AG04450 (cell line): ENCODE data around the gene SART3. TPM values are rescaled to one million over a fixed set of nuclear protein-coding genes. Genes with fewer than 3 reads are reported as not detected.

Experiments used
- CTCF ChIA-PET: fragments of 300-600, 350-600 bp; formaldehyde crosslinking; extraction: SDS; loops from one replicate; lab custom pipeline; 2022; ENCODE audit warnings: antibody characterized with exemption, inconsistent platforms; lab: Charles Lee
- POLR2A ChIA-PET: fragments of 350-600 bp; formaldehyde crosslinking; extraction: SDS; loops from one replicate; lab custom pipeline; 2021; ENCODE audit warnings: antibody characterized with exemption, inconsistent platforms; lab: Yijun Ruan, JAX
- DNase-seq: peaks from one replicate; pipeline ENCODE4 v3.0.0-alpha.2; 2011; ENCODE audit warnings: low read depth, low spot score
- H3K27ac ChIP-seq: one replicate; pipeline ENCODE4 v1.5.1; 2012; ENCODE audit warnings: low read depth, low read length, control low read depth
- H3K27me3 ChIP-seq: one replicate; pipeline ENCODE4 v1.6.0; 2012; ENCODE audit warnings: low read length; ENCODE audit not compliant: control insufficient read depth, insufficient read depth
- H3K4me3 ChIP-seq: 2 replicates; pipeline ENCODE4 v1.5.1; 2011; ENCODE audit warnings: mild to moderate bottlenecking, low read depth, low read length, control low read depth
- H3K9me3 ChIP-seq: 2 replicates; pipeline ENCODE4 v1.5.1; 2012; ENCODE audit warnings: low read length; ENCODE audit not compliant: control insufficient read depth, insufficient read depth
- polyA plus RNA-seq: library from polyadenylated mRNA; depleted of rRNA; stranded (reverse); fragments of >200 nt; gene quantifications from 2 replicates; pipeline ENCODE4 v1.2.3, GENCODE V29; 2011
- TF ChIP-seq, protein P1 (sequence below): IDR thresholded peaks from 2 replicates; pipeline ENCODE4 v1.5.1; 2011; ENCODE audit warnings: low read depth, low read length, control low read depth, inconsistent platforms

SART3 gene
- polyA plus RNA-seq, 1 experiment = 23.9 TPM

- TF ChIP-seq, protein P1, sequence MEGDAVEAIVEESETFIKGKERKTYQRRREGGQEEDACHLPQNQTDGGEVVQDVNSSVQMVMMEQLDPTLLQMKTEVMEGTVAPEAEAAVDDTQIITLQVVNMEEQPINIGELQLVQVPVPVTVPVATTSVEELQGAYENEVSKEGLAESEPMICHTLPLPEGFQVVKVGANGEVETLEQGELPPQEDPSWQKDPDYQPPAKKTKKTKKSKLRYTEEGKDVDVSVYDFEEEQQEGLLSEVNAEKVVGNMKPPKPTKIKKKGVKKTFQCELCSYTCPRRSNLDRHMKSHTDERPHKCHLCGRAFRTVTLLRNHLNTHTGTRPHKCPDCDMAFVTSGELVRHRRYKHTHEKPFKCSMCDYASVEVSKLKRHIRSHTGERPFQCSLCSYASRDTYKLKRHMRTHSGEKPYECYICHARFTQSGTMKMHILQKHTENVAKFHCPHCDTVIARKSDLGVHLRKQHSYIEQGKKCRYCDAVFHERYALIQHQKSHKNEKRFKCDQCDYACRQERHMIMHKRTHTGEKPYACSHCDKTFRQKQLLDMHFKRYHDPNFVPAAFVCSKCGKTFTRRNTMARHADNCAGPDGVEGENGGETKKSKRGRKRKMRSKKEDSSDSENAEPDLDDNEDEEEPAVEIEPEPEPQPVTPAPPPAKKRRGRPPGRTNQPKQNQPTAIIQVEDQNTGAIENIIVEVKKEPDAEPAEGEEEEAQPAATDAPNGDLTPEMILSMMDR = no peak
- H3K9me3 ChIP-seq = peaks cover 2% of the 10 kb centered on the region; the same call in 1 of the 2 replicates
- POLR2A ChIA-PET = no interaction called here
- H3K4me3 ChIP-seq = peak overlapping the region; percentile 85
- H3K27ac ChIP-seq = no peak overlapping the region
- no peak for DNase-seq
- CTCF ChIA-PET = no interaction called here
- no peaks in the 10 kb centered on the region for H3K27me3 ChIP-seq
These were observed 45.1 kb downstream of the SART3 start for GRCh38 chr12:108515916-108516315.

DNA sequence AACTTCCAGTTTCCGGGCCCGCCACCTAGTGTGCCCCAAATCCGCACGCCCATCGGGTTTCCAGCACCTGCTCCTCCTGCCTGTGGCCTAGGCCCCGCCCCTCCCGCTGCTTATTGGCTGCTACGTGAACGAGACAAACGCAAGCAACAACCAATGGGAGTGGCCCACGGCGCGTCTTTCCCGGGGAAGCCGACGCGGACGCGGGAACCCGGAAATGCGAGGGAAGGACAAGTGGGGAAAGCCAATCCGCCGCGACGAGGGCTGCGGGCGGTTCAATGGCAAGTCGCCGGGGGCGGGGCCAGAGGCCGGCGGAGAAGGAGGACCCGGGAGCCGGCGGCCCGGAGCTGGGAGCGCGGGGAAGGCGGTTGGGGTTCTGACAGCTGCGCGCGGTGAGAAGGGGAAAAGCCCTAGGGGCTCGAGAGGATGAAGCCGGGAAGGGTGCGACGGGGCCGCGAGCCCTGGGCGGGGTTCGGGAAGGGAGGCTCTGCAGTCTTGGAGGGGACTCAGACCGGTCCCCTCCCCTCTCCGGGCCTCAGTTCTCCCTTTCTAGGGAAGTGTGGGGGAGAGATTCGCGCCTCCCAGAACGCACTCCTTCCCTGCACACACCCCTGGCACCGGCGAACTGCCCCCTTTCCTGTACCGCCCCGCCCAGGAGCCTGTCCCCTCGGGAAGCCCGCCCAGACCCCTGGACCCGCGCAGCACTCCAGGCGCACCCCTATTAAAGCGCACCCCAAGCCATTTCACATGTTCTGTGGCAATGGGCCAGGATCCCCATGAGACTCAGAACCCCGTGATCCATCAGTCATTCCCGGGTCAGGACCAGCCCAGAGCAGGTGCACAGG is 45.8 kb downstream of the SART3 start, which contains the start of gene FICD:
FICD (plus strand) TSS at position 305 of the 842 bp plus-strand sequence. CDS start 1,696 bp downstream, outside the sequence.
- peak; percentile 92 for DNase-seq
- peak within 1 kb of the TSS; percentile 85 for H3K4me3 ChIP-seq
- POLR2A ChIA-PET = no interaction called here
- peaks cover 2% of the 10 kb centered on the region; the same call in 1 of the 2 replicates for H3K9me3 ChIP-seq
- TF ChIP-seq, protein P1 = no peak
- CTCF ChIA-PET = no interaction called here
- no peaks in the 10 kb centered on the region for H3K27me3 ChIP-seq
- H3K27ac ChIP-seq = peak within 1 kb of the TSS; percentile 52

DNA sequence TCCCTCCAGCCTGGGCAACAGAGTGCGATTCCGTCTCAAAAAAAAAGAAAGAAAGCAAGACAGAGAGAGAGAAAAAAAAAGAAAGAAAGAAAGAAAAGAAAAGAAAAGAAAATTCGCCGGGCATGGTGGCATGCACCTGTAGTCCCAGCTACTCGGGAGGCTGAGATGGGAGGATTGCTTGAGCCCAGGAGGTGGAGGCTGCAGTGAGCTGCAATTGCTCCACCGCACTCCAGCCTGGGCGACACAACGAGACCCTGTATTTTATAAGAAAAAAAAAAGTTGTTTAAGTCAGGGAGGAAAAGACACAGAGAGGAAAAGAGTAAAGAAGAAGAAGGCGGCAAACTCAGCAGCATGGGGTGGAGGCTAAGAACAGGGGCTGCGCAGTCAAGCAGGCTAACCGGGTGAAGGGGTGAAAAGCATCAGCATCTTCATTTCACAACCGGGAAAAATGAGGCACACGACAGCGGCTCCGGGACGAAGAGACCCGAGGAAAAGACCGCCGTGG is 46.5 kb downstream of the SART3 start:
- Histone ChIP-seq H3K4me3 (peak overlapping the region; percentile 49), H3K27ac (no peak overlapping the region), H3K9me3 (peaks cover 2% of the 10 kb centered on the region; the same call in 1 of the 2 replicates), H3K27me3 (no peaks in the 10 kb centered on the region)
- CTCF ChIA-PET = no interaction called here
- TF ChIP-seq, protein P1 = no peak
- DNase-seq = no peak
- POLR2A ChIA-PET = no interaction called here

GRCh38 chr12:108511633-108512540 is 49.1 kb downstream of the SART3 start:
- CTCF ChIA-PET = interaction anchor here (0.6 to 1.7 kb wide), 20 partner anchors 9 to 835 kb away, joined by 3 to 17 read pairs (median 4); no protein-coding TSS in a partner anchor
- no peak overlapping the region for H3K27ac ChIP-seq
- no peaks in the 10 kb centered on the region for H3K9me3 ChIP-seq
- no peaks in the 10 kb centered on the region for H3K27me3 ChIP-seq
- DNase-seq = peak; percentile 42
- H3K4me3 ChIP-seq = no peak overlapping the region
- TF ChIP-seq, protein P1 = peak; percentile 88
- POLR2A ChIA-PET = no interaction called here
